Loucy (cell line): ENCODE data around the gene TSPAN3.

ENCODE experiments used
- H2AFZ ChIP-seq: fragments of 200-600 bp; sonication (generic); 2 replicates; pipeline ENCODE4 v1.6.0; 2016; ENCODE audit warnings: antibody characterized with exemption, mild to moderate bottlenecking, low read length, moderate library complexity
- H3F3A ChIP-seq: fragments of 200-600 bp; 2 replicates; pipeline ENCODE4 v1.6.0; 2016; ENCODE audit warnings: antibody characterized with exemption, low read depth, mild to moderate bottlenecking
- H3K27me3 ChIP-seq: fragments of 200-600 bp; sonication (generic); 2 replicates; pipeline ENCODE4 v1.6.1; 2014; ENCODE audit warnings: low read length, mild to moderate bottlenecking; ENCODE audit not compliant: insufficient read depth, poor library complexity, severe bottlenecking
- H3K36me3 ChIP-seq: fragments of 200-600 bp; sonication (generic); 2 replicates; pipeline ENCODE4 v1.6.1; 2016; ENCODE audit warnings: low read length; ENCODE audit not compliant: insufficient read depth
- H3K4me1 ChIP-seq: fragments of 200-600 bp; sonication (generic); 2 replicates; pipeline ENCODE4 v1.5.1; 2014; ENCODE audit warnings: low read length, mild to moderate bottlenecking; ENCODE audit not compliant: insufficient read depth, poor library complexity, severe bottlenecking
- H3K4me2 ChIP-seq: fragments of 200-600 bp; sonication (generic); 2 replicates; pipeline ENCODE4 v1.6.0; 2014; ENCODE audit warnings: antibody characterized with exemption, low read length, low read depth, mild to moderate bottlenecking; ENCODE audit not compliant: poor library complexity, severe bottlenecking
- H3K4me3 ChIP-seq: fragments of 200-600 bp; sonication (generic); 2 replicates; pipeline ENCODE4 v1.5.1; 2014; ENCODE audit warnings: low read length, mild to moderate bottlenecking, mixed read lengths; ENCODE audit not compliant: poor library complexity, severe bottlenecking
- H3K79me2 ChIP-seq: fragments of 200-600 bp; sonication (generic); 2 replicates; pipeline ENCODE4 v1.6.1; 2014; ENCODE audit warnings: low read length; ENCODE audit not compliant: insufficient read depth
- H3K9ac ChIP-seq: fragments of 200-600 bp; sonication (generic); 2 replicates; pipeline ENCODE4 v1.6.0; 2014; ENCODE audit warnings: mild to moderate bottlenecking, low read depth, low read length, moderate library complexity; ENCODE audit not compliant: poor library complexity, severe bottlenecking
- H3K9me2 ChIP-seq: fragments of 200-600 bp; sonication (generic); replicated peaks from 2 replicates; pipeline ENCODE4 v1.6.1; 2016; ENCODE audit warnings: low read depth, low read length, mixed read lengths
- H3K9me3 ChIP-seq: fragments of 200-600 bp; sonication (generic); 2 replicates; pipeline ENCODE4 v1.6.1; 2014; ENCODE audit warnings: mild to moderate bottlenecking, antibody characterized with exemption, low read length, low read depth; ENCODE audit not compliant: insufficient read depth
- H4K20me1 ChIP-seq: fragments of 200-600 bp; sonication (generic); 2 replicates; pipeline ENCODE4 v1.6.0; 2014; ENCODE audit warnings: antibody characterized with exemption, low read length, mild to moderate bottlenecking; ENCODE audit not compliant: insufficient read depth, poor library complexity, severe bottlenecking
- CTCF ChIP-seq: fragments of 200-600 bp; sonication (generic); conservative IDR thresholded peaks from 2 replicates; pipeline ENCODE4 v1.5.1; 2014; ENCODE audit warnings: mild to moderate bottlenecking, antibody characterized with exemption, low read length
- EZH2phosphoT487 ChIP-seq: fragments of 200-600 bp; IDR thresholded peaks from 2 replicates; pipeline ENCODE4 v1.6.1; 2018; ENCODE audit warnings: antibody characterized with exemption, mild to moderate bottlenecking, moderate library complexity, borderline replicate concordance

The TSPAN3 gene

DNA sequence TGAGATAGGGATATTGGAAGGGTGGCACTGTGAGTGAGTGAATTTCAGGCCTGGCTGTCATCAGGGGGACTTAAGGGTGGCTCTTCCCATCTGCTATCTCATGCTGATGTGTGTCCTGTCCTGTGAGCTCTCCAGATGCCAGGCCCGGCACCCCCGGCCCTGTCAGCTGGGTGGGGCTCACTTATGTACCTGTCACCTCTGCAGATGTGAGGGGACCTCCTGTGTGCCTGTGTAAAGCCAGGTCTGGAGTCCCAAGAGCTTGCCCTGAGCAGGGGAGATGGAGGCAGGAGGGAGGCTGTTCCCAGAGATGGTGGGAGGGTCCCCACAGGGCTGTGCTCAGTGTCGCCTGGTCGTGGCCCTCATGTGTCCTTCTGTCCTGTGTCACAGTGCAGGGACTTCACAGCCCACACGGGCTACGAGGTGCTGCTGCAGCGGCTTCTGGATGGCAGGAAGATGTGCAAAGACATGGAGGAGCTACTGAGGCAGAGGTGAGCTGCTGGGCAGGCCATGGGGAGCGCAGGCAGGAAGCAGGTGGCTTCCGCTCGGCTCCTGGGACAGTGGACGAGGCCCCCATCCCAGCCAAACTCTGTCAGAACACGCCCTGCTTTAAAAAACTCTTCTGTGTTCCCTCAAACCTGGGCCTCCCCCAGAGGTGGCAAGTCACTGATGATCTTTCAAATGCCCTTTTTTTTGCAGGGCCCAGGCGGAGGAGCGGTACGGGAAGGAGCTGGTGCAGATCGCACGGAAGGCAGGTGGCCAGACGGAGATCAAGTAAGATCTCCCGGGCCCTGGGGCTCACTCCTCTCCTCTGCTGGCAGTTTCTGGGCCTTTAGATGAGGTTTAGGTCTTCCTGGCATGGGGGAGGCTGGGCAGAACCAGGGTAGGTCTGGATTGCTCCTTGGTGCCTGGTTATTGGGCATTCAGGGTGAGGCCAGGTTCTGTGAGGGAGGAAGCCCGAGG, 52.9 kb downstream of the TSPAN3 start:
- Histone ChIP-seq H2AFZ (no peak overlapping the region), H3K9me3 (no peaks in the 10 kb centered on the region), H3K4me1 (peaks cover 48% of the 10 kb centered on the region), H3K9ac (no peak overlapping the region), H3K27me3 (no peaks in the 10 kb centered on the region), H3K9me2 (no peaks in the 10 kb centered on the region), H3K4me3 (no peak overlapping the region), H3F3A (no peaks in the 10 kb centered on the region), H3K4me2 (no peak overlapping the region), H3K79me2 (no peaks in the 10 kb centered on the region), H4K20me1 (no peaks in the 10 kb centered on the region), H3K36me3 (no peaks in the 10 kb centered on the region; the same call in 1 of the 2 replicates)
- TF ChIP-seq CTCF, result no peak
- TF ChIP-seq EZH2phosphoT487, result no peak

GRCh38 chr15:77017091-77017660, 53.7 kb downstream of the TSPAN3 start:
- no peaks in the 10 kb centered on the region; the same call in 1 of the 2 replicates for H3K36me3 ChIP-seq
- H3K79me2 ChIP-seq, result no peaks in the 10 kb centered on the region
- no peaks in the 10 kb centered on the region for H3K9me2 ChIP-seq
- H2AFZ ChIP-seq, result no peak overlapping the region
- H3K4me2 ChIP-seq, result no peak overlapping the region
- no peaks in the 10 kb centered on the region for H3K9me3 ChIP-seq
- H3F3A ChIP-seq, result no peaks in the 10 kb centered on the region
- H3K9ac ChIP-seq, result no peak overlapping the region
- H4K20me1 ChIP-seq, result no peaks in the 10 kb centered on the region
- H3K4me1 ChIP-seq, result peaks cover 47% of the 10 kb centered on the region
- TF ChIP-seq CTCF (no peak), EZH2phosphoT487 (no peak)
- no peaks in the 10 kb centered on the region for H3K27me3 ChIP-seq
- H3K4me3 ChIP-seq, result no peak overlapping the region

GRCh38 chr15:77016321-77016695, 54.6 kb downstream of the TSPAN3 start:
- H3K36me3 ChIP-seq, result no peaks in the 10 kb centered on the region; the same call in 1 of the 2 replicates
- H4K20me1 ChIP-seq, result no peaks in the 10 kb centered on the region
- TF ChIP-seq CTCF, result no peak
- TF ChIP-seq EZH2phosphoT487, result no peak
- no peaks in the 10 kb centered on the region for H3K9me3 ChIP-seq
- no peak overlapping the region for H3K4me3 ChIP-seq
- H3K4me1 ChIP-seq, result peaks cover 41% of the 10 kb centered on the region
- H3K9me2 ChIP-seq, result no peaks in the 10 kb centered on the region
- no peak overlapping the region for H3K9ac ChIP-seq
- H3K27me3 ChIP-seq, result no peaks in the 10 kb centered on the region
- no peak overlapping the region for H3K4me2 ChIP-seq
- H3K79me2 ChIP-seq, result no peaks in the 10 kb centered on the region
- H3F3A ChIP-seq, result no peaks in the 10 kb centered on the region
- no peak overlapping the region for H2AFZ ChIP-seq
